A549 (cell line): Measurements from ENCODE around the gene MCTP2. TPM values are rescaled to one million over a fixed set of nuclear protein-coding genes. Genes with fewer than 3 reads are reported as not detected.

Experiments used
- ATAC-seq, 2 experiments: fragments of 200-7000 bp in 1 of 2; fragments of >200 bp in 1 of 2; cut with Nextera tagmentation in 1 of 2; cut with Tn5 transposase in 1 of 2; 3 replicates each; pipeline versions ENCODE4 v1.8.0 to v1.9.1; 2018 to 2020; ENCODE audit warnings: mild to moderate bottlenecking in 1 of 2, moderate library complexity in 1 of 2
- CTCF ChIA-PET: fragments of 300-600 bp; sonication (Branson Sonifier 250); formaldehyde crosslinking; extraction: SDS; loops from one replicate; lab custom pipeline; 2021; ENCODE audit warnings: antibody characterized with exemption, inconsistent platforms; lab: Yijun Ruan, JAX
- POLR2A ChIA-PET: fragments of 350-600 bp; formaldehyde crosslinking; extraction: SDS; loops from one replicate; lab custom pipeline; 2021; ENCODE audit warnings: antibody characterized with exemption, inconsistent platforms; lab: Yijun Ruan, JAX
- DNase-seq, 2 experiments: peaks; one replicate each; pipeline versions ENCODE4 v3.0.0 to v3.0.0-alpha.2; 2011 to 2016; ENCODE audit warnings: low read depth in 1 of 2, low spot score in 1 of 2
- FAIRE-seq: peaks from 2 replicates; lab custom pipeline; 2011; peaks lifted over from hg19 to GRCh38; lab: Jason Lieb, UNC
- H3K27ac ChIP-seq, 2 experiments: fragments of >200 bp; sonication (Bioruptor Twin); formaldehyde crosslinking; 3 replicates each; pipeline ENCODE4 v1.5.1; 2016 to 2017
- H3K4me1 ChIP-seq: fragments of >200 bp; sonication (Bioruptor Twin); formaldehyde crosslinking; 3 replicates; pipeline ENCODE4 v1.6.1; 2016
- H3K4me2 ChIP-seq: fragments of >200 bp; sonication (Bioruptor Twin); formaldehyde crosslinking; 3 replicates; pipeline ENCODE4 v1.6.1; 2016
- H3K4me3 ChIP-seq: fragments of >200 bp; sonication (Bioruptor Twin); formaldehyde crosslinking; 3 replicates; pipeline ENCODE4 v1.5.1; 2016
- H3K9me3 ChIP-seq: fragments of >200 bp; sonication (Bioruptor Twin); formaldehyde crosslinking; 3 replicates; pipeline ENCODE4 v1.6.1; 2016
- BHLHE40 ChIP-seq: IDR thresholded peaks from 2 replicates; pipeline ENCODE4 v1.6.1; 2012; ENCODE audit warnings: low read depth, low read length, inconsistent platforms
- CBX8 ChIP-seq: fragments of 200-600 bp; sonication (generic); IDR thresholded peaks from 2 replicates; pipeline ENCODE4 v1.6.1; 2016
- CHD2 ChIP-seq: fragments of 150-350 bp; IDR thresholded peaks from 2 replicates; pipeline ENCODE4 v1.6.1; 2014; ENCODE audit warnings: low read length; ENCODE audit not compliant: partially characterized antibody
- FOSB ChIP-seq: fragments of 250-450 bp; sonication (Bioruptor Pico); IDR thresholded peaks from 2 replicates; pipeline ENCODE4 v1.5.0; 2020; ENCODE audit warnings: mild to moderate bottlenecking, moderate library complexity
- GATA3 ChIP-seq: IDR thresholded peaks from 2 replicates; pipeline ENCODE4 v1.6.1; 2012; ENCODE audit warnings: borderline replicate concordance
- HEYL ChIP-seq: fragments of 250-450 bp; sonication (Bioruptor Pico); IDR thresholded peaks from 2 replicates; pipeline ENCODE4 v1.8.0; 2021; ENCODE audit warnings: mild to moderate bottlenecking, moderate library complexity
- HOXB13 ChIP-seq: fragments of 250-450 bp; sonication (Bioruptor Pico); IDR thresholded peaks from 2 replicates; pipeline ENCODE4 v1.5.0; 2020; ENCODE audit warnings: low read depth, mild to moderate bottlenecking, moderate library complexity
- JUNB ChIP-seq: fragments of >200 bp; sonication (Bioruptor Twin); formaldehyde crosslinking; IDR thresholded peaks from 2 replicates; pipeline ENCODE4 v1.6.1; 2016
- MAFK ChIP-seq: fragments of 450-650 bp; IDR thresholded peaks from 2 replicates; pipeline ENCODE4 v1.6.1; 2014; ENCODE audit not compliant: partially characterized antibody
- MAZ ChIP-seq: fragments of 150-350 bp; IDR thresholded peaks from 2 replicates; pipeline ENCODE4 v1.6.1; 2014; ENCODE audit warnings: antibody characterized with exemption, low read depth, low read length, borderline replicate concordance
- NPAS2 ChIP-seq: fragments of 250-450 bp; sonication (Bioruptor Pico); IDR thresholded peaks from 2 replicates; pipeline ENCODE4 v1.8.0; 2022; ENCODE audit warnings: mild to moderate bottlenecking, moderate library complexity, borderline replicate concordance
- SMC3 ChIP-seq: fragments of >200 bp; sonication (Bioruptor Twin); formaldehyde crosslinking; IDR thresholded peaks from 3 replicates; pipeline ENCODE4 v1.6.1; 2018; ENCODE audit warnings: inconsistent platforms
- SREBF2 ChIP-seq: fragments of 450-650 bp; IDR thresholded peaks from 2 replicates; pipeline ENCODE4 v1.6.1; 2014; ENCODE audit warnings: mild to moderate bottlenecking, moderate library complexity
- TP53 ChIP-seq: fragments of 250-450 bp; sonication (Bioruptor Pico); IDR thresholded peaks from 2 replicates; pipeline ENCODE4 v1.5.0; 2021; ENCODE audit warnings: mild to moderate bottlenecking, moderate library complexity
- ZFP36 ChIP-seq: fragments of 450-650 bp; IDR thresholded peaks from 2 replicates; pipeline ENCODE4 v1.6.1; 2014; ENCODE audit warnings: borderline replicate concordance; ENCODE audit not compliant: partially characterized antibody
- ZNF302 ChIP-seq: fragments of 250-450 bp; sonication (Bioruptor Pico); IDR thresholded peaks from 2 replicates; pipeline ENCODE4 v1.9.0; 2021; ENCODE audit warnings: inconsistent platforms, mild to moderate bottlenecking, moderate library complexity
- WGBS: methylation state at CpG from one replicate; pipeline ENCODE4 v1.1.6; 2017; ENCODE audit errors: missing lambda C conversion rate; 5-methylcytosine and 5-hydroxymethylcytosine counted together
- polyA plus RNA-seq, 4 experiments: library from polyadenylated mRNA; depleted of rRNA in 3 of 4; stranded (reverse); fragments of >200 nt; fragmentation: RNase III in 1 of 4; extraction: RNeasy Plus Mini Kit Qiagen cat#74134 plus additional on column Dnase treatment in 1 of 4; gene quantifications; 2 replicates in 3 of 4; 3 replicates in 1 of 4; pipeline ENCODE4 v1.2.3, GENCODE V29; 2011 to 2017
- TF ChIP-seq, protein P1 (sequence below): IDR thresholded peaks from 2 replicates; pipeline ENCODE4 v1.6.1; 2012
- TF ChIP-seq, protein P2 (sequence below): fragments of 450-650 bp; IDR thresholded peaks from 2 replicates; pipeline ENCODE4 v1.6.1; 2014; ENCODE audit warnings: antibody characterized with exemption
- TF ChIP-seq, protein P3 (sequence below): fragments of 250-450 bp; sonication (Bioruptor Pico); IDR thresholded peaks from 2 replicates; pipeline ENCODE4 v1.5.0; 2021; ENCODE audit warnings: mild to moderate bottlenecking, moderate library complexity, borderline replicate concordance
- TF ChIP-seq, protein P4 (sequence below): fragments of 250-450 bp; sonication (Bioruptor Pico); IDR thresholded peaks from 2 replicates; pipeline ENCODE4 v1.5.0; 2020; ENCODE audit warnings: low read depth, mild to moderate bottlenecking, moderate library complexity
- TF ChIP-seq, protein P5 (sequence below): IDR thresholded peaks from 2 replicates; pipeline ENCODE4 v1.6.1; 2012
- TF ChIP-seq, protein P6 (sequence below): fragments of 200-600 bp; sonication (generic); IDR thresholded peaks from 2 replicates; pipeline ENCODE4 v1.6.1; 2016; ENCODE audit warnings: antibody characterized with exemption, mild to moderate bottlenecking, moderate library complexity

The MCTP2 gene
- polyA plus RNA-seq, 2 of the 4 experiments (the other 2 are of a cell fraction): not detected

DNA sequence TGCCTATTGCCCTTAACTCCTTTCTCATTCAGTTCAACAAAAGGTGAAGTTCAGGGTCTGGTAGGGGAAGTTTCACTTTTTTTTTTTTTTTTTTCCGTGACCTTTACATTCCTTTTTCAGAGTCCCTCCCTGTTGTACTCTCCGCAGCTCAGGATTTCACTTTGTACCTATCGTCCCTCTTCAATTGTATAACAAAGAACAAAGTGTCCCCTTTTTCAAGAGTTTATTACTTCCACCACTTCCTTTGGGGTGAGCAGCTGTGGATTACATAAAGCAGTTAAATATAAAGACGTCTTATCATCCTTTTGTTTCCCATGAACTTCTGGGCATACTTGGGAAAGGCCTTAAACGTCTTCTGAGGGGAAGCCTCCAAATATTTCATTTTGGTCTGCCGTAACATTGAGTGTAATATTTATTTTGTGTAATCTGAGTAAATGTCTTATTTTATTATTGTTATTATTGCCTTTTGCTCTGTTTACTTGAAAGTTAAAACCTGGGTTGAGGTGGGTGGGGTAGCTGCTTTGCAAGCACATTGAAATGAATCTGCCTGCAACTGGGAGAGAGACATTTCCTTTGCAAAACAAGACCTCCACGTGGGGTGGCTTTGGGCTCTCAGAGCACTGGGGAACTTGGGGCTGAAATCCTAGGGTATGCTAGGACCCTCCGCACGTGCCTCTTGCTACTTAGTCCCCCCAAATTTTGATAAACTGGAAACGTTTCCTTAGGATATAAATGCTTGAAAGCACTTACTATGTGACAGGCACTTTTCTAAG is 169.4 kb downstream of the MCTP2 start:
- ChIA-PET POLR2A (no interaction called here), CTCF (no interaction called here)
- H3K4me2 ChIP-seq: no peak overlapping the region
- H3K9me3 ChIP-seq: no peaks in the 10 kb centered on the region; the same call in 2 of the 3 replicates
- H3K27ac ChIP-seq: no peak overlapping the region
- DNase-seq: no peak
- WGBS: 15% methylated on average over 10 of the region's 10 CpGs
- no peaks in the 10 kb centered on the region for H3K4me1 ChIP-seq
- FAIRE-seq: no peak
- TF ChIP-seq, protein P1, sequence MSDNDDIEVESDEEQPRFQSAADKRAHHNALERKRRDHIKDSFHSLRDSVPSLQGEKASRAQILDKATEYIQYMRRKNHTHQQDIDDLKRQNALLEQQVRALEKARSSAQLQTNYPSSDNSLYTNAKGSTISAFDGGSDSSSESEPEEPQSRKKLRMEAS: no peak
- TF ChIP-seq TP53 (CRISPR knock-in tag): no peak
- no peak for TF ChIP-seq SREBF2
- TF ChIP-seq, protein P2, sequence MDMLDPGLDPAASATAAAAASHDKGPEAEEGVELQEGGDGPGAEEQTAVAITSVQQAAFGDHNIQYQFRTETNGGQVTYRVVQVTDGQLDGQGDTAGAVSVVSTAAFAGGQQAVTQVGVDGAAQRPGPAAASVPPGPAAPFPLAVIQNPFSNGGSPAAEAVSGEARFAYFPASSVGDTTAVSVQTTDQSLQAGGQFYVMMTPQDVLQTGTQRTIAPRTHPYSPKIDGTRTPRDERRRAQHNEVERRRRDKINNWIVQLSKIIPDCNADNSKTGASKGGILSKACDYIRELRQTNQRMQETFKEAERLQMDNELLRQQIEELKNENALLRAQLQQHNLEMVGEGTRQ: no peak
- TF ChIP-seq MAZ: no peak
- TF ChIP-seq HOXB13 (CRISPR knock-in tag): no peak
- TF ChIP-seq, protein P3, sequence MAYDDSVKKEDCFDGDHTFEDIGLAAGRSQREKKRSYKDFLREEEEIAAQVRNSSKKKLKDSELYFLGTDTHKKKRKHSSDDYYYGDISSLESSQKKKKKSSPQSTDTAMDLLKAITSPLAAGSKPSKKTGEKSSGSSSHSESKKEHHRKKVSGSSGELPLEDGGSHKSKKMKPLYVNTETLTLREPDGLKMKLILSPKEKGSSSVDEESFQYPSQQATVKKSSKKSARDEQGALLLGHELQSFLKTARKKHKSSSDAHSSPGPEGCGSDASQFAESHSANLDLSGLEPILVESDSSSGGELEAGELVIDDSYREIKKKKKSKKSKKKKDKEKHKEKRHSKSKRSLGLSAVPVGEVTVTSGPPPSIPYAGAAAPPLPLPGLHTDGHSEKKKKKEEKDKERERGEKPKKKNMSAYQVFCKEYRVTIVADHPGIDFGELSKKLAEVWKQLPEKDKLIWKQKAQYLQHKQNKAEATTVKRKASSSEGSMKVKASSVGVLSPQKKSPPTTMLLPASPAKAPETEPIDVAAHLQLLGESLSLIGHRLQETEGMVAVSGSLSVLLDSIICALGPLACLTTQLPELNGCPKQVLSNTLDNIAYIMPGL (CRISPR knock-in tag): no peak
- no peak for TF ChIP-seq JUNB
- TF ChIP-seq, protein P4, sequence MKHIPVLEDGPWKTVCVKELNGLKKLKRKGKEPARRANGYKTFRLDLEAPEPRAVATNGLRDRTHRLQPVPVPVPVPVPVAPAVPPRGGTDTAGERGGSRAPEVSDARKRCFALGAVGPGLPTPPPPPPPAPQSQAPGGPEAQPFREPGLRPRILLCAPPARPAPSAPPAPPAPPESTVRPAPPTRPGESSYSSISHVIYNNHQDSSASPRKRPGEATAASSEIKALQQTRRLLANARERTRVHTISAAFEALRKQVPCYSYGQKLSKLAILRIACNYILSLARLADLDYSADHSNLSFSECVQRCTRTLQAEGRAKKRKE (CRISPR knock-in tag): no peak
- TF ChIP-seq, protein P5, sequence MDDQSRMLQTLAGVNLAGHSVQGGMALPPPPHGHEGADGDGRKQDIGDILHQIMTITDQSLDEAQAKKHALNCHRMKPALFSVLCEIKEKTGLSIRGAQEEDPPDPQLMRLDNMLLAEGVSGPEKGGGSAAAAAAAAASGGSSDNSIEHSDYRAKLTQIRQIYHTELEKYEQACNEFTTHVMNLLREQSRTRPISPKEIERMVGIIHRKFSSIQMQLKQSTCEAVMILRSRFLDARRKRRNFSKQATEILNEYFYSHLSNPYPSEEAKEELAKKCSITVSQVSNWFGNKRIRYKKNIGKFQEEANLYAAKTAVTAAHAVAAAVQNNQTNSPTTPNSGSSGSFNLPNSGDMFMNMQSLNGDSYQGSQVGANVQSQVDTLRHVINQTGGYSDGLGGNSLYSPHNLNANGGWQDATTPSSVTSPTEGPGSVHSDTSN: no peak
- ATAC-seq: no peak
- H3K4me3 ChIP-seq: no peak overlapping the region

DNA sequence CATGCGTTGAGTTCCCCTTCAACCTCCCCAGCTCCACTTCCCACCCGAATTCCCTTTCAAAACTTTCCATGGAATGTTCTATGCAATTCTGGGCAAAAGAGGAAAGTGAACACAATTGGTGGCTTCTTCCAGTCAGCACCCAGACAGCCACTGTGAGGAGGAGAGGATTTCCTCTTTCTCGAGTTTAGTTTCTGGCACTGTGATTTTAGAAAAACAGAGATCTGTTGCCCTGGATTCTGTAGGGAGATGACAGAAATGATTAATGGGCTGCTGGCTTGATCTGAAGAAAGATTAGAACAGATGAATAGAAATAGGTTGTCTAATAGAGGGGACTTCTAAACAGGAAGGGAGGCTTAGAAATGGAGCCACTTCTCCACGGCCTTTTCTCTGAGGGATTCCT is 172.0 kb downstream of the MCTP2 start:
- Histone ChIP-seq H3K4me3 (no peak overlapping the region), H3K4me2 (no peak overlapping the region), H3K4me1 (no peaks in the 10 kb centered on the region), H3K9me3 (peaks cover 2% of the 10 kb centered on the region; the same call in 2 of the 3 replicates), H3K27ac (no peak overlapping the region)
- CTCF ChIA-PET: interaction anchor here (0.6 kb wide), 1 partner anchor 27 kb away, joined by 3 read pairs; no protein-coding TSS in a partner anchor
- POLR2A ChIA-PET: no interaction called here
- FAIRE-seq (no peak), ATAC-seq (no peak), DNase-seq (no peak)
- no peak for TF ChIP-seq HEYL (CRISPR knock-in tag)
- TF ChIP-seq ZFP36: no peak
- no peak for TF ChIP-seq FOSB (CRISPR knock-in tag)
- no peak for TF ChIP-seq SMC3
- 12% methylated on average over 4 of the region's 4 CpGs for WGBS

DNA sequence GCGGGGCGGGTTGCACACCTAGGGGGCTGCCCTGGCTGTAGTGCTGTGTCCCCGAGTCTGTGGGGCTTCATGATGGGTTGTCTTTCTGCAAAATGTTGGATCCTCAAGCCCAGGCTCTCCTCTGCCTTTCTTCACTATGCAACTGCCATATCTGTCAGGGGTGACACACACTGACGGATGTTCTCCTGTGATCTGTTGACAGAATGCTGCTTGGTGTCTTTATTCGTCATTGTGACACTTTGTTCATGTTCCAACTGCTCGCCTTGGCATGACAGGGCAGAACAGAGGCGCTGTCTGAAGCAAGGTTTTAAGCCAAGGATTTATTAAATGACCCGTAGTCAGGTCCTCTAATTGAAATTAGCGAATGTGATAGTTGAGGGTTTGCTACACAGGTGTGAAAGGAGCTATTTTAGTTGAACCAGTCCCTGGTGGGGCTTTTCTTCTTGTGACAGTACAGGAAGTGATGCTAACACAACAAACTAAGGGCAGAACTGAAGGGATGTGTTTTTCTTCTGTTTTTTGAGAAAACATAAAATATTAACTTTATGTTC is 173.4 kb downstream of the MCTP2 start:
- WGBS: 5% methylated on average over 9 of the region's 9 CpGs
- CTCF ChIA-PET: no interaction called here
- no peak for FAIRE-seq
- TF ChIP-seq CBX8 (no peak), BHLHE40 (no peak), JUNB (no peak), CHD2 (no peak), GATA3 (no peak), NPAS2 (CRISPR knock-in tag) (no peak), SREBF2 (no peak), MAFK (no peak), HOXB13 (CRISPR knock-in tag) (no peak), ZNF302 (CRISPR knock-in tag) (no peak)
- TF ChIP-seq, protein P6, sequence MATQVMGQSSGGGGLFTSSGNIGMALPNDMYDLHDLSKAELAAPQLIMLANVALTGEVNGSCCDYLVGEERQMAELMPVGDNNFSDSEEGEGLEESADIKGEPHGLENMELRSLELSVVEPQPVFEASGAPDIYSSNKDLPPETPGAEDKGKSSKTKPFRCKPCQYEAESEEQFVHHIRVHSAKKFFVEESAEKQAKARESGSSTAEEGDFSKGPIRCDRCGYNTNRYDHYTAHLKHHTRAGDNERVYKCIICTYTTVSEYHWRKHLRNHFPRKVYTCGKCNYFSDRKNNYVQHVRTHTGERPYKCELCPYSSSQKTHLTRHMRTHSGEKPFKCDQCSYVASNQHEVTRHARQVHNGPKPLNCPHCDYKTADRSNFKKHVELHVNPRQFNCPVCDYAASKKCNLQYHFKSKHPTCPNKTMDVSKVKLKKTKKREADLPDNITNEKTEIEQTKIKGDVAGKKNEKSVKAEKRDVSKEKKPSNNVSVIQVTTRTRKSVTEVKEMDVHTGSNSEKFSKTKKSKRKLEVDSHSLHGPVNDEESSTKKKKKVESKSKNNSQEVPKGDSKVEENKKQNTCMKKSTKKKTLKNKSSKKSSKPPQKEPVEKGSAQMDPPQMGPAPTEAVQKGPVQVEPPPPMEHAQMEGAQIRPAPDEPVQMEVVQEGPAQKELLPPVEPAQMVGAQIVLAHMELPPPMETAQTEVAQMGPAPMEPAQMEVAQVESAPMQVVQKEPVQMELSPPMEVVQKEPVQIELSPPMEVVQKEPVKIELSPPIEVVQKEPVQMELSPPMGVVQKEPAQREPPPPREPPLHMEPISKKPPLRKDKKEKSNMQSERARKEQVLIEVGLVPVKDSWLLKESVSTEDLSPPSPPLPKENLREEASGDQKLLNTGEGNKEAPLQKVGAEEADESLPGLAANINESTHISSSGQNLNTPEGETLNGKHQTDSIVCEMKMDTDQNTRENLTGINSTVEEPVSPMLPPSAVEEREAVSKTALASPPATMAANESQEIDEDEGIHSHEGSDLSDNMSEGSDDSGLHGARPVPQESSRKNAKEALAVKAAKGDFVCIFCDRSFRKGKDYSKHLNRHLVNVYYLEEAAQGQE: no peak

More for the DNA sequence above, 173.4 kb downstream of the MCTP2 start:
- Histone ChIP-seq H3K4me1 (no peaks in the 10 kb centered on the region), H3K9me3 (peaks cover 2% of the 10 kb centered on the region; the same call in 2 of the 3 replicates), H3K27ac (no peak overlapping the region), H3K4me2 (no peak overlapping the region), H3K4me3 (no peak overlapping the region)
- POLR2A ChIA-PET: no interaction called here
- ATAC-seq (no peak), DNase-seq (no peak)
